Central memory CD8-positive, alpha-beta T cell (primary cell): Measurements from ENCODE around the gene ADGRB3.

Experiments used
- ATAC-seq: fragments of 150-1000 bp; cut with Tn5 transposase; replicated peaks from 2 replicates; pipeline ENCODE4 v1.10.0; 2022; ENCODE audit warnings: mild to moderate bottlenecking, moderate FRiP score, moderate number of reproducible peaks; ENCODE audit not compliant: poor library complexity, severe bottlenecking; ENCODE audit errors: extremely low read depth
- DNase-seq, 2 donors: peaks; one replicate each; pipeline ENCODE4 v3.0.0; 2021; ENCODE audit warnings: low spot score in 2 of 2
- H3K27ac Mint-ChIP-seq: one replicate; pipeline ENCODE4 v1.8.0; 2022; ENCODE audit warnings: low read depth, mild to moderate bottlenecking, moderate library complexity, mixed read lengths
- H3K27me3 Mint-ChIP-seq: one replicate; pipeline ENCODE4 v1.8.0; 2022; ENCODE audit warnings: mixed read lengths
- H3K36me3 Mint-ChIP-seq: one replicate; pipeline ENCODE4 v1.8.0; 2022; ENCODE audit warnings: mild to moderate bottlenecking, moderate library complexity, mixed read lengths; ENCODE audit not compliant: insufficient read depth
- H3K4me1 Mint-ChIP-seq: one replicate; pipeline ENCODE4 v1.8.0; 2022; ENCODE audit warnings: mixed read lengths
- H3K4me3 Mint-ChIP-seq: one replicate; pipeline ENCODE4 v1.8.0; 2022; ENCODE audit warnings: mild to moderate bottlenecking, moderate library complexity, mixed read lengths
- H3K9me3 Mint-ChIP-seq: one replicate; pipeline ENCODE4 v1.8.0; 2022; ENCODE audit warnings: mixed read lengths

The ADGRB3 gene

DNA sequence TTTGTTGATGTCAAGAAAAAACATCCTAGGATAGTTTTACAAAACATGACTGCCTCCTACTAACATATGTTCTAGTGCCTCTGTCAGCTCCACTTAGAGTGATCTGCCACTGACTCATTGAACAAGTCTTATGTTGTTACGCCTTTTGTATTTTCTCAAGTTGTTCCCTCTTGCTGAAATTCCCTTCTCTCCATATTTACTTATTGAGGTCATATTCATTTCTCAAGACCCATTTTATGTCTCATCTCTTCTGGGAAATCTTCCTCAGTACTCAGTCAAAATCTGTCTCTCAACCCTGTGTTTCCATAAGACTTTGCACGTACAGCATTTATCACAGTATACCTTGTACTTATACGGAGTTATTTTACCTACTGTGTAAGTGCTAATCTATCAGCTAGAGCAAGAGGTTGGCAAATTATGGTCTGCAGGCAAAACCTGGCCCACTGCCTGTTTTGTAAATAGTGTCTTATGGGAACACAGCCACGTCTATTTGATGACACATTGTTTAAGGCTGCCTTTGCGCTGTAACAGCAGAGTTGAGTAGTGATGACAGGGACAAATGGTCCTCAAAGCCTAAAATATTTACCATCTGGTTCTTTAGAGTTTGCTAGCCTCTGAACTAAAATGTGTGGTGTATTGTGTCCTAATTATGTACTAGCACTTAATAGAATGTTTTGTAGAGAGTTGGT is 83.4 kb downstream of the ADGRB3 start:
- no peaks in the 10 kb centered on the region for H3K27me3 Mint-ChIP-seq

DNA sequence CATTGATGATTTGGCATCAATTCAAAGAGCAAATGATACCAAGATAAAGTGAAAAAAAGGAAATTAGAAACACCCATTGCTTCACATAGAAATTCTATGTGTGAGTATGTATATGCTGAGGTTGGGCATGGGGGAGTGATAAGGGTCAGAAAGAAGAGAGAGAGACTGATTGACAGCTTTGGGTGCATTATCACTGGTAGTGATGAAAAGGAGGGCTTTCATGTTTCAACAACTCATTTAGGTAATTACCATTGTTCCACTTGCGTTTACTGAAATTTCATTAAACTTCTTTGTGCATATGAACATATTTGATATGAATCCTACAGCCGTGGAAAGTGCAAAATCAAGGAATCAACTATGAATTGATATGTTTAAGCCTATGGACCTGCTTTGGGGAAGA is 84.7 kb downstream of the ADGRB3 start:
- Mint-ChIP-seq H3K27ac (no peak overlapping the region), H3K36me3 (no peaks in the 10 kb centered on the region), H3K4me3 (no peak overlapping the region), H3K4me1 (no peaks in the 10 kb centered on the region), H3K9me3 (peaks cover 9% of the 10 kb centered on the region), H3K27me3 (no peaks in the 10 kb centered on the region)
- no peak for ATAC-seq
- no peak for DNase-seq

More for the DNA sequence above, 83.4 kb downstream of the ADGRB3 start:
- no peak overlapping the region for H3K27ac Mint-ChIP-seq
- DNase-seq: no peak
- no peak overlapping the region for H3K4me3 Mint-ChIP-seq
- H3K9me3 Mint-ChIP-seq: peaks cover 9% of the 10 kb centered on the region
- no peaks in the 10 kb centered on the region for H3K36me3 Mint-ChIP-seq
- ATAC-seq: no peak
- no peaks in the 10 kb centered on the region for H3K4me1 Mint-ChIP-seq

- Mint-ChIP-seq H3K27ac (no peak overlapping the region), H3K4me3 (no peak overlapping the region), H3K9me3 (peaks cover 16% of the 10 kb centered on the region), H3K27me3 (no peaks in the 10 kb centered on the region), H3K4me1 (no peaks in the 10 kb centered on the region), H3K36me3 (no peaks in the 10 kb centered on the region)
- DNase-seq (no peak), ATAC-seq (no peak)
These were observed 87.9 kb downstream of the ADGRB3 start for GRCh38 chr6:68722891-68723527.

DNA sequence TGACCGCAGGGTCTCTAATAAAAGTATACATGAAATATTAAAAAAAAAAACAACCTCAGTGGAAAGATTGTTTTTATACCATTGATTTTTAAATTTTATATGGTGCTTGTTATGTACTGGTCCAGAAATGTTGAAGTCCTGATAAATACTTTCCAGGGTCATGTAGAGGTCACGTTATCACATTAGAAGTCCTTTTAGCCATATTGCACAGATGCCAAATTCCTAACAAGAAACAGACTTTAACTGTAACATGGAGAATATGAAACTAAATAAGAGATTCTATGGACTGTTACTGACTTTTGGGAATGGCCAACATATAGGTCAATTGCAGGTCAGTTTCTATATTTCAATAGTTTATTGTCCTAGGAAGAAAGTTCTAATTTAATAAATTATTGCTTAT is 89.0 kb downstream of the ADGRB3 start:
- no peak overlapping the region for H3K4me3 Mint-ChIP-seq
- no peaks in the 10 kb centered on the region for H3K27me3 Mint-ChIP-seq
- H3K36me3 Mint-ChIP-seq: no peaks in the 10 kb centered on the region
- peaks cover 15% of the 10 kb centered on the region for H3K9me3 Mint-ChIP-seq
- no peaks in the 10 kb centered on the region for H3K4me1 Mint-ChIP-seq
- no peak overlapping the region for H3K27ac Mint-ChIP-seq
- DNase-seq (no peak), ATAC-seq (no peak)

- no peaks in the 10 kb centered on the region for H3K4me1 Mint-ChIP-seq
- no peak for ATAC-seq
- H3K9me3 Mint-ChIP-seq: peaks cover 6% of the 10 kb centered on the region
- no peak overlapping the region for H3K27ac Mint-ChIP-seq
- no peaks in the 10 kb centered on the region for H3K36me3 Mint-ChIP-seq
- no peak for DNase-seq
- H3K4me3 Mint-ChIP-seq: no peak overlapping the region
- H3K27me3 Mint-ChIP-seq: no peaks in the 10 kb centered on the region
These were observed 91.3 kb downstream of the ADGRB3 start for GRCh38 chr6:68726337-68726736.

- DNase-seq (no peak), ATAC-seq (no peak)
- Mint-ChIP-seq H3K27me3 (no peaks in the 10 kb centered on the region), H3K4me3 (no peak overlapping the region), H3K4me1 (no peaks in the 10 kb centered on the region), H3K9me3 (peaks cover 6% of the 10 kb centered on the region), H3K27ac (no peak overlapping the region), H3K36me3 (no peaks in the 10 kb centered on the region)
These were observed 91.9 kb downstream of the ADGRB3 start for GRCh38 chr6:68726992-68727391.

DNA sequence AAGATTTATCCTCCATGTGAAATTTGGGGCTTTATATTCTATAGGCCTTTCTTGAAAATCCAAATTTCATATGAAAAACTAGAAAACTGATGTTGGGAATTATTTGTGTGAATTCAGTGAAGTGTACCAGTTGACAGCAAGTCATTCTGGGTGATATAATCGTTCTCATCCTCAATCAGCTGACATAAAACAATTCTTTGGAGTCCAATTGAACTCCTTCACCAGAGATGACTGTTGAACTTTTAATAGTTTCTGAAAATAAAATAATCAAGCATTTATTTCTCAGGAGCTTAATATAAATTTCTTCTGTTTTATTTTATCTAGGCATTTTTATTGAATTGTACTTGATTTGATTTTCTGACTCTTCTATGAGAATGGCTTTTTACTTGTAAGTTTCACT is 92.6 kb downstream of the ADGRB3 start:
- Mint-ChIP-seq H3K4me3 (no peak overlapping the region), H3K9me3 (peaks cover 6% of the 10 kb centered on the region), H3K27me3 (no peaks in the 10 kb centered on the region), H3K27ac (no peak overlapping the region), H3K4me1 (no peaks in the 10 kb centered on the region), H3K36me3 (no peaks in the 10 kb centered on the region)
- DNase-seq (no peak), ATAC-seq (no peak)

GRCh38 chr6:68728159-68728979 is 93.3 kb downstream of the ADGRB3 start:
- Mint-ChIP-seq H3K36me3 (no peaks in the 10 kb centered on the region), H3K4me1 (no peaks in the 10 kb centered on the region), H3K4me3 (no peak overlapping the region), H3K27ac (no peak overlapping the region), H3K9me3 (peaks cover 6% of the 10 kb centered on the region), H3K27me3 (no peaks in the 10 kb centered on the region)
- ATAC-seq (no peak), DNase-seq (no peak)

- Mint-ChIP-seq H3K27ac (no peak overlapping the region), H3K36me3 (no peaks in the 10 kb centered on the region), H3K9me3 (peaks cover 10% of the 10 kb centered on the region), H3K27me3 (no peaks in the 10 kb centered on the region), H3K4me1 (no peaks in the 10 kb centered on the region), H3K4me3 (no peak overlapping the region)
- ATAC-seq (no peak), DNase-seq (no peak)
These were observed 94.4 kb downstream of the ADGRB3 start for GRCh38 chr6:68729377-68729903.

DNA sequence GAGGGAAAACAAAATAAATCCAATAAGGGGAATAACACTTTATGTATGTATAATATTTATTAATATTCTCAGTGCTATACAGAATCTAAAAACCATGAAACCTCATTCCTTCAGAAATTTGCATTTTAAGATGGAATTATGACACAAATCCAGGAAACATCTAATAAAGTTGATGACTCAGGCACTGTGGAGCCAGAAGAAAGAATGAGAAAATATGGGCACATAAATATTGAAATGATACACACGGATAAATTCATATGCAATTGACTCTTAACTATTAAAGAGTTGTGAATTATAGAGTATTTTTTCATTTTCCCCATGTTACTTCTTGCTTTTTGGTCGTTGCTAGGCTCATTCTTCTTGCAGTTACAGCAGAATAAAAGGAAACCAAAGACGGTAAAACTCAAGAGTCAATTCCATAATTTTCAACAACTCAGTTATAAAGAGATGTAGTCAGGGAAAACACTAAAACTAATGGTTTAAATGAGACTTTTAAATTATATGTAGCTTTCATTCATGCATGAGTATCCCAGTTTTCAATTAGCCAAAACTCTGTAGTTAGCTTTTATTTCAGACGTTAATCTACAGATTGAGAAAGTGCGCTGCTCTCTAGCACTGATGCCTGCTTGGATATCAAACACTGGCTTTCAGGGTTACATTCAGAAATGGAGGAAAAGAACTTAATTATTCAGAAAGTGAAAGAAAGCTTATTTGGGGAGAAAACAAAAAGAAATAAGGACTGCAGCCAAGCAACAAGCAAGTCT is 95.4 kb downstream of the ADGRB3 start:
- Mint-ChIP-seq H3K36me3 (no peaks in the 10 kb centered on the region), H3K27me3 (no peaks in the 10 kb centered on the region), H3K4me1 (no peaks in the 10 kb centered on the region), H3K27ac (no peak overlapping the region), H3K9me3 (peaks cover 8% of the 10 kb centered on the region), H3K4me3 (no peak overlapping the region)
- ATAC-seq: no peak
- DNase-seq: no peak

GRCh38 chr6:68732423-68732822 is 97.3 kb downstream of the ADGRB3 start:
- no peak for DNase-seq
- no peak overlapping the region for H3K4me3 Mint-ChIP-seq
- peaks cover 6% of the 10 kb centered on the region for H3K9me3 Mint-ChIP-seq
- H3K36me3 Mint-ChIP-seq: no peaks in the 10 kb centered on the region
- H3K4me1 Mint-ChIP-seq: no peaks in the 10 kb centered on the region
- no peaks in the 10 kb centered on the region for H3K27me3 Mint-ChIP-seq
- no peak overlapping the region for H3K27ac Mint-ChIP-seq
- ATAC-seq: no peak

- DNase-seq: no peak
- Mint-ChIP-seq H3K4me1 (no peaks in the 10 kb centered on the region), H3K4me3 (no peak overlapping the region), H3K27me3 (no peaks in the 10 kb centered on the region), H3K9me3 (peaks cover 6% of the 10 kb centered on the region), H3K36me3 (no peaks in the 10 kb centered on the region), H3K27ac (no peak overlapping the region)
- no peak for ATAC-seq
These were observed 100.8 kb downstream of the ADGRB3 start for GRCh38 chr6:68735866-68736265.
